Activated CD8-positive, alpha-beta memory T cell treated with anti-CD3 and anti-CD28 coated beads, Interleukin-2, amount 10 ng/mL, durations not matched to agents 7 days and 5 days (primary cell): ENCODE measurements around the gene MAP2K5. TPM values are rescaled to one million over a fixed set of nuclear protein-coding genes. Genes with fewer than 3 reads are reported as not detected.

Source experiments
- ATAC-seq: fragments of 150-1000 bp; cut with Tn5 transposase; one replicate; pipeline ENCODE4 v1.10.0; 2021; ENCODE audit warnings: moderate library complexity
- CTCF ChIA-PET: fragments of 350-600 bp; sonication (Branson Sonifier 250); formaldehyde crosslinking; loops from one replicate; lab custom pipeline; 2021; ENCODE audit warnings: antibody characterized with exemption; lab: Charles Lee
- DNase-seq: peaks from one replicate; pipeline ENCODE4 v3.0.0-alpha.2; 2020
- H3K27ac Mint-ChIP-seq: one replicate; pipeline ENCODE4 v1.8.0; 2021; ENCODE audit warnings: mild to moderate bottlenecking, mixed read lengths
- H3K27me3 Mint-ChIP-seq: one replicate; pipeline ENCODE4 v1.8.0; 2021; ENCODE audit warnings: mixed read lengths
- H3K36me3 Mint-ChIP-seq: one replicate; pipeline ENCODE4 v1.8.0; 2021; ENCODE audit warnings: mild to moderate bottlenecking, mixed read lengths
- H3K4me1 Mint-ChIP-seq: one replicate; pipeline ENCODE4 v1.8.0; 2021; ENCODE audit warnings: mixed read lengths
- H3K4me3 Mint-ChIP-seq: one replicate; pipeline ENCODE4 v1.8.0; 2021; ENCODE audit warnings: mild to moderate bottlenecking, moderate library complexity, mixed read lengths
- H3K9me3 Mint-ChIP-seq: one replicate; pipeline ENCODE4 v1.8.0; 2022; ENCODE audit warnings: low read depth, mixed read lengths
- total RNA-seq, 2 experiments: library from RNA; stranded (reverse); gene quantifications; one replicate each; pipeline ENCODE4 v1.2.3, GENCODE V29; 2021

Gene MAP2K5
- total RNA-seq, 2 experiments from 2014 or later, result 15.7 to 23.5 TPM

DNA sequence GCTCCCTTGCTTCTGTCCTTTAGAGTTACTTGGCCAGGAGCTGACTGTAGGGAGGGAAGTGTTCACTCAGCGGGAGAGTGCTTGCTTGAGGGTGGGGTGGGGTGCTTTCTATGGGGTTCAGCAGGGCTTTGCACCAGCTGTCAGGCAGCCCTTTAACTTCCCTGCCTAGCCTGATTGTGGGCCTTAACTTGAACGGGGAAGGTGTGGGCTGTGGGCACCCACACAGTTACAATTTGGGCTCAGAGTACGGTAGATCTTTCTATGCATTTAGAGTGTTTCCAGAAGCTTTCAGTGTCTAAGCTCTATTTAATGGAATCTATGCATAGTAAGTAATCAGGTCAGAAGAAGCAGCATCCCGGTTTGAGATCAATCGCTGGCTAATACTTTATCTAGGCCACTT, 234.6 kb downstream of the MAP2K5 start:
- Mint-ChIP-seq H3K27me3 (no peaks in the 10 kb centered on the region), H3K36me3 (no peaks in the 10 kb centered on the region), H3K9me3 (no peaks in the 10 kb centered on the region), H3K4me3 (no peak overlapping the region), H3K4me1 (no peaks in the 10 kb centered on the region), H3K27ac (no peak overlapping the region)
- CTCF ChIA-PET, result no interaction called here
- DNase-seq (no peak), ATAC-seq (no peak)

DNA sequence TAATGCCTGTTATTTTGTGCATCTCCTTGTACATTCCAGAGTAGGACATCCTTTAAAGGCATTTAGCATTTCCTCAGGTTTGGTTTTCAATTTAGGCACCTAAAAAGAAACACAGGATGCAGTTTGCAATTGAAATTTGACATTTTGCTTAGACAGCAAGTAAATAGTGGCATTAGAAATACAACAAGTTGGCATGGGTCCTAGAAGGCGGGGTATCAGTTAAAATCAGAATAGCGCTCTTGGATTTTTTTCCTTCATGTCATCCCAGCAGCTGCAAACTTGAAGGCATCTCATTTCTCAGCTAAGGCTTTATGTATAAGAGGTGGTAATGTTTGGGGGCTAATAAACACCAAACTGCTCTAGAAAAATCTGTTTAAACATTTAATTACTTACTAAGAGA, 235.3 kb downstream of the MAP2K5 start:
- no peaks in the 10 kb centered on the region for H3K36me3 Mint-ChIP-seq
- H3K27ac Mint-ChIP-seq, result no peak overlapping the region
- CTCF ChIA-PET, result no interaction called here
- peaks cover 2% of the 10 kb centered on the region for H3K4me1 Mint-ChIP-seq
- no peak overlapping the region for H3K4me3 Mint-ChIP-seq
- ATAC-seq (no peak), DNase-seq (no peak)
- no peaks in the 10 kb centered on the region for H3K27me3 Mint-ChIP-seq
- H3K9me3 Mint-ChIP-seq, result no peaks in the 10 kb centered on the region

DNA sequence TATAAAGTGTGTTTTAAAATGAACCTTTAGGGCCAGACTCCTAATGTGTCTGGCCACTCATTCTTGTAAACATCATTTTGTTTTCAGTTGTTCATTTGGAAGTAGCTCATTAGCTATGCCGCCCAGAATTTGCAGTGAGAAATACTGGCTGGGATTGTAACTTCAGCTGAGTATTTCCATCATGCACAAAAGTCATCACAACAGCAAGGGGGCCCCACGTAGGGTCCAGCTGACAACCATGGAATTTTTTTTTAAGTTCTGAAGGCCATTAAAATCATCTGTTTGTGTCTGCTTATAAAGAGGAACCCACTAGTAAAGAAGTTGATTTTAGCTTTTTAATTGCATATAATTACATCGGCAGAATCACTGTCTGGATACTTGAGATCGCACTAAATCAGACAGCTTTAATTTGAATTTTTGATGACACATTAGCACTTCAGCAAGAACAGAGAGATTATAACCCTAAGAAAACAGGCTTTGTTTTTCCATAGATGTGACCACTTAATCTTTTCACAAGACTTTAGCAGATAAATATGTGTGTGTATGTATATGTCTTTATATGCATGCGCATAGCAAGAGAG, 236.6 kb downstream of the MAP2K5 start:
- Mint-ChIP-seq H3K27me3 (no peaks in the 10 kb centered on the region), H3K4me1 (peaks cover 14% of the 10 kb centered on the region), H3K4me3 (no peak overlapping the region), H3K27ac (no peak overlapping the region), H3K36me3 (peaks cover 3% of the 10 kb centered on the region), H3K9me3 (no peaks in the 10 kb centered on the region)
- no peak for ATAC-seq
- CTCF ChIA-PET, result no interaction called here
- DNase-seq, result no peak

DNA sequence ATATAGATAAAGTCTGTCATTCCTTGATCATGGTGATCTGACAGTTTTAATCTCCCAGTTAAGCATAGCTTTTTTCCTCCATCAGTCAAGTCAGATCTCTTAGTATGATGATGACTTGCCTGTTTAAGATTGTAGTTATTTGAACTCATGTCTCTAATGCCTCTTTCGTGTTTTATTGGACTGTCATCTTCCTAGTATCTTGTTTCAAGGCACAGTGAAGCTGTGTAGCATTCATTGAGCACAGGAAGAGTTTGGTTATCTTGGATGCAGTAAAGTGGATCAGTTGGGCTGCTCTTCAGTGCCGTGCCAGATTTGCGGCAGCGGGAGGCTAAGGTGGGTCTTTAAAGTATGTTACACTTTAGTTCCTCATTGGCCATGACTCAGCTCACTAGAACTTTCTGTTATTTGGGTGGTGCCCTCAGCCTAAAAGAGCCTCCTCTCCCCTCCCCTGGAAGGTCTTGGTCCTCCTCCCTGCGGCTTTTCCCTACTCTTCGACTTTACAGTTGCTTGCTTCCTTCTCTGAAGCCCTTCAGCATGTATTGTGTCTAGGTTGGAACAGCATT, 237.1 kb downstream of the MAP2K5 start:
- H3K27me3 Mint-ChIP-seq, result no peaks in the 10 kb centered on the region
- H3K9me3 Mint-ChIP-seq, result no peaks in the 10 kb centered on the region
- peaks cover 20% of the 10 kb centered on the region for H3K4me1 Mint-ChIP-seq
- H3K36me3 Mint-ChIP-seq, result peaks cover 3% of the 10 kb centered on the region
- DNase-seq (no peak), ATAC-seq (no peak)
- no peak overlapping the region for H3K27ac Mint-ChIP-seq
- H3K4me3 Mint-ChIP-seq, result no peak overlapping the region
- CTCF ChIA-PET, result no interaction called here

DNA sequence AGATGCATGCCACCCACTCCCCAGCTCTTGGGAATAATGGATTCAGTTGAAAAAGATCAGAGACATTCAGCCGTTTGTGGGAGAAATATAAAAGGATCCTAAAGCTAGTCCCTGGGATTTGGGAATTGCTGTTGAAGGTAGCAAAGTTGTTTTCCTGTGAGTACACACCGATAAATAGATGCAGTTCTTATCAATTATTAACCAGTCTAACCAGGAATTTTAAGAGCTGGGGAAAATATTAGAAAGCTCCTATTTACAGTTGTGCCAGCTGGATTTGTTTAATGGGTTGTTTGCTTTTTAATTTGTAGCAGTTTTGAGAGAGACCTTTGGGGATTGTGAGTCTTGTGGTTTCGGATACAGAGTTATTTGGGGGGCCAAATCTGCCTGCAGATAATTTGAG, 238.6 kb downstream of the MAP2K5 start:
- H3K27ac Mint-ChIP-seq, result no peak overlapping the region
- no peak for ATAC-seq
- no peak overlapping the region for H3K4me3 Mint-ChIP-seq
- no peaks in the 10 kb centered on the region for H3K9me3 Mint-ChIP-seq
- no peaks in the 10 kb centered on the region for H3K27me3 Mint-ChIP-seq
- H3K36me3 Mint-ChIP-seq, result peaks cover 3% of the 10 kb centered on the region
- H3K4me1 Mint-ChIP-seq, result peaks cover 22% of the 10 kb centered on the region
- CTCF ChIA-PET, result interaction anchor here (1.2 kb wide), 1 partner anchor 10 kb away, joined by 4 read pairs; no protein-coding TSS in a partner anchor
- no peak for DNase-seq

DNA sequence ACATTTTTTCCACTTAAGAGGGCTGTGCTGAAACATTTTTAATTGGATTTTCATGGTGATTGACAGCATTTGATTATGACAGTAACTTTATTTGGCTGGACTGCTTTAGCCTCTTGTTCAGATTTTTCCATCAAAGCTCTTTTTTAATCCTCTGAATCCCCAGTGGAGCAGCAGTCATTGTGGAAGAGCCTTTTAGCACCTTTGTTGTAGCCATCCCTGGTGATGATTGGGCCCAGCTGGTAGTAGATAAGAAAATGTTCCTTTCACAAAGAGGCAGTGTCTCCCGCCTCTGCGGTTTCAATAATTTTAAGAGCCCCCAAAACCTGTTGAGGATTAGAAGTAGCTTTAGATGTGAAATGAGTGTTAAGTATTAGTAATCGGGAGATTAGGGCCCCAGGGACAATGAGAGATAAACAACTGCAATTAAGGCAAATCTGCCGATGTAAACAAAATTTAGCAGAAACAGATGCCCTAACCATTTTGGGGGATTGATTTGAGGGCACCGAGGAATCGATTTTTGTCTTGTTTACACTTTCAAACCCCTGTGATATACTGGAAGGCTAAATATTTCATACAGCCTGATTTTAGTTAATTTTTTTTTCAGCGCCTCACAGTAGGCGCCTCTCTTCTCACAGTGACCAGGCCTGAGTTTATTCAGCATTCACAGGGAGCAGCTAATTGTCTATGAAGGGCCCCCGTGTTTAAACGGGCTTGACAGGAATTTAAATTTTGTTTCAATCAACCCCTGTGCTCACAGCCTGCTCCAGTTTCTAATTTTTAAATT, 239.6 kb downstream of the MAP2K5 start:
- no peak for ATAC-seq
- H3K4me1 Mint-ChIP-seq, result peaks cover 22% of the 10 kb centered on the region

DNA sequence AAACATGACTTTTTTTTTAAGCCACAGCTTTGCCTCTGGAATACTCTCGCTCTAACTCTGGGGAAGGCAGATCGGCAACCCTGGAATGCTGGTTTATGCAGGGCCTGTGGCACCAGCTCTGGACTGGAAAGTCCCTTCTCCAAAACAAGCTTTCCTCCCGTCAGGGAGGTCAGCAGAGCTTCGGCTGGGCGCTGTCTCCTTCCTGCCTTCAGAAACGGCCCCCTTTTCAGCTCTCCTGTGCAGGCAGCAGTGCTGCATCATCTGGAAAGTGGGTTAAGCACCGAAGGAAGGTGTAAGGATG, 240.1 kb downstream of the MAP2K5 start:
- H3K4me3 Mint-ChIP-seq, result no peak overlapping the region
- no peak overlapping the region for H3K27ac Mint-ChIP-seq
- H3K36me3 Mint-ChIP-seq, result peaks cover 3% of the 10 kb centered on the region
- no peaks in the 10 kb centered on the region for H3K27me3 Mint-ChIP-seq
- ATAC-seq (no peak), DNase-seq (no peak)
- H3K9me3 Mint-ChIP-seq, result no peaks in the 10 kb centered on the region
- CTCF ChIA-PET, result interaction anchor here (1.0 to 1.6 kb wide), 3 partner anchors 42 to 281 kb away, joined by 3 to 4 read pairs (median 4); partner anchors contain the start of gene SKOR1
- peaks cover 22% of the 10 kb centered on the region for H3K4me1 Mint-ChIP-seq

More for the DNA sequence above, 239.6 kb downstream of the MAP2K5 start:
- Mint-ChIP-seq H3K36me3 (peaks cover 3% of the 10 kb centered on the region), H3K9me3 (no peaks in the 10 kb centered on the region), H3K27ac (no peak overlapping the region), H3K4me3 (no peak overlapping the region), H3K27me3 (no peaks in the 10 kb centered on the region)
- CTCF ChIA-PET, result interaction anchor here (1.0 to 1.6 kb wide), 2 partner anchors 54 to 280 kb away, joined by 3 to 4 read pairs; no protein-coding TSS in a partner anchor
- no peak for DNase-seq

DNA sequence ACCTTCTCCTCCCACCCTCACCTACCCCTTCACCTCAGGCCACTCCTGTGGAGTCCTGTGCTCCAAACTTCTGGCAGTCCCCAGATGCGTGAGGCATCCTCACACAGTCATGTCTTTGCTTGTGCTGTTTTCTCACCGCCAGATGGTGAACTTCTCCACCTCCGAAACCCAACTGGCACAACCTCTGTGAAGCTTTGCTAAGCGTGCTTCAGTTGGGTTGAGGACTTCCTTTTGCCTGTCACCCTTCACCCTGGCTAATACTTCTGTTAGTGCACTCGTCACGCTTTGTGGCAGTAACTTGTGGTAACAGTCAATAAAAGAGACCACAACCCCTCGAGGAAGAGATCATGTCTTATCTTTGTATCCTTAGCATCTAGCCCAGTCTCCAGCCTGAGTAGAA, 240.8 kb downstream of the MAP2K5 start:
- peak; percentile 92 for ATAC-seq
- DNase-seq, result peak; percentile 79
- Mint-ChIP-seq H3K4me1 (peaks cover 22% of the 10 kb centered on the region), H3K9me3 (no peaks in the 10 kb centered on the region), H3K36me3 (peaks cover 3% of the 10 kb centered on the region), H3K27me3 (no peaks in the 10 kb centered on the region), H3K27ac (peak overlapping the region; percentile 57), H3K4me3 (no peak overlapping the region)
- CTCF ChIA-PET, result interaction anchor here (1.0 to 1.6 kb wide), 5 partner anchors 41 to 282 kb away, joined by 3 to 10 read pairs (median 4); partner anchors contain the start of gene SKOR1

- Mint-ChIP-seq H3K36me3 (peaks cover 3% of the 10 kb centered on the region), H3K27ac (peak overlapping the region; percentile 48), H3K9me3 (no peaks in the 10 kb centered on the region), H3K4me3 (no peak overlapping the region), H3K27me3 (no peaks in the 10 kb centered on the region), H3K4me1 (peaks cover 22% of the 10 kb centered on the region)
- ATAC-seq, result no peak
- DNase-seq, result no peak
- CTCF ChIA-PET, result interaction anchor here (0.9 to 1.6 kb wide), 4 partner anchors 9 to 53 kb away, joined by 3 to 10 read pairs (median 4); no protein-coding TSS in a partner anchor
Measured at GRCh38 chr15:67784090-67784781, 241.7 kb downstream of the MAP2K5 start.

DNA sequence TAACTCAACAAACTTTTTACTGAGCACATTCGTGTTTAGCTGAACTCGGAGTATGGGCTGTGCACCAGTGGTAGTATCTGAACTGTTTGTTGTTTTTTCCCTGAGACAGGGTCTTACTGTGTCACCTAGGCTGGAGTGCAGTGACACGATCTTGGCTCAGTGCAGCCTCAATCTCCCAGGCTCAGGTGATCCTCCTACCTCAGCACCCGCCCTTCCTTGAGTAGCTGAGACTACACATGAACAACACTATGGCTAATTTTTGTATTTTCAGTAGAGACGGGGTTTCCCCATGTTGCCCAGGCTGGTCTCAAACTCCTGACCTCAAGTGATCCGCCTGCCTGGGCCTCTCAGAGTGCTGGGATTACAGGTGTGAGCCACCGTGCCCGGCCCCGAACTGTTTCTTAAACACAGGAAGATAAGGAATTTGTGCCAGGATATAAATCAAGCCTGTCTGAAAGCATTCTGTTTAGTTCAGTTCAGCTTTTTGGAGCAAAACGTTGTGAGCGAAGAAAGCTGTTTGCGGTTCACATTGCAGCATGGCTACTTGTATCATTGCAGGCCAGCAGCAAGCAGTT, 242.4 kb downstream of the MAP2K5 start:
- Mint-ChIP-seq H3K9me3 (no peaks in the 10 kb centered on the region), H3K27me3 (no peaks in the 10 kb centered on the region), H3K27ac (peak overlapping the region; percentile 48), H3K4me1 (peaks cover 22% of the 10 kb centered on the region), H3K36me3 (peaks cover 3% of the 10 kb centered on the region), H3K4me3 (no peak overlapping the region)
- DNase-seq (no peak), ATAC-seq (no peak)
- CTCF ChIA-PET, result interaction anchor here (0.9 to 1.6 kb wide), 3 partner anchors 22 to 50 kb away, joined by 3 to 6 read pairs (median 3); no protein-coding TSS in a partner anchor

DNA sequence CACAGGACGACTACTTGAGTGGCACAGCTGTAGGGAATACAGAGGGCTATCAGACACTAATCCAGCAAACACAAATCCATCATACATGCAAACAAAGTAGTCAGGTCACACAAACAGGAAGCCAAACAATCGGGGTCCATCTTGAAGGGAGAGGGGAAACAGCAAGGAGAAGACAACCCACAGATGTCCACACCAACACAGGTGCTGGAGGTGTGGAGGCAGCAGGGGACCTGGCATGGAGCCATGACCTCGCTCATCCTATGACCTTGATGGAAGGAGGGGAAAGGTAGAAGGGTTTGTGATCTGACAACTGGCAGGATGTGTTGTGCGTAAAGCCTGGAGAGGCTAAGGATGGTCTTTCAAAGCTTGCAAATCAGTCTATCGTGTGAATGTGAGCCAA, 242.9 kb downstream of the MAP2K5 start:
- DNase-seq (no peak), ATAC-seq (no peak)
- H3K4me1 Mint-ChIP-seq, result peaks cover 22% of the 10 kb centered on the region
- H3K27me3 Mint-ChIP-seq, result no peaks in the 10 kb centered on the region
- no peak overlapping the region for H3K4me3 Mint-ChIP-seq
- CTCF ChIA-PET, result interaction anchor here (1.2 kb wide), 1 partner anchor 50 kb away, joined by 3 read pairs; no protein-coding TSS in a partner anchor
- peaks cover 3% of the 10 kb centered on the region for H3K36me3 Mint-ChIP-seq
- H3K27ac Mint-ChIP-seq, result no peak overlapping the region
- H3K9me3 Mint-ChIP-seq, result no peaks in the 10 kb centered on the region

GRCh38 chr15:67786646-67787045, 244.1 kb downstream of the MAP2K5 start:
- Mint-ChIP-seq H3K9me3 (no peaks in the 10 kb centered on the region), H3K27ac (no peak overlapping the region), H3K36me3 (peaks cover 3% of the 10 kb centered on the region), H3K27me3 (no peaks in the 10 kb centered on the region), H3K4me1 (peaks cover 22% of the 10 kb centered on the region), H3K4me3 (no peak overlapping the region)
- CTCF ChIA-PET, result no interaction called here
- ATAC-seq, result no peak
- no peak for DNase-seq

DNA sequence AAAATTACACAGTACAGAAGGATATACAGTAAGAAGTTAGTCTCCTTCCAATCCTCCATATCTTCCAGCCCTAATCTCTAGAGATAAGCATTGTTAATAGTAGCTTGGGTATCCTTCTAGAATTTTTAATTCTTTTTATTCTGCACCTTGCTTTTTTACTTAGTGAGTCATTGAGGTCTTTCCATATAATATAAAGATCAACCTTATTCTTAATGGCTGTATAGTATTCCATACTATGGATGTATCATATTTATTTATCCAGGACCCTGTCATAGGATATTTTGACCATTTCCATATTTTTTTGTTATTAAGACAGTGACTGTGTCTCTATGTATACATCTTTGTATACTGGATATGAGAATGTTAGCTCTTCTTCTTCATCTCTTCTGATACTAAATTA, 246.5 kb downstream of the MAP2K5 start:
- no peak overlapping the region for H3K4me3 Mint-ChIP-seq
- H3K36me3 Mint-ChIP-seq, result peaks cover 1% of the 10 kb centered on the region
- no peaks in the 10 kb centered on the region for H3K9me3 Mint-ChIP-seq
- H3K4me1 Mint-ChIP-seq, result peaks cover 9% of the 10 kb centered on the region
- CTCF ChIA-PET, result interaction anchor here (1.3 kb wide), 1 partner anchor 13 kb away, joined by 4 read pairs; no protein-coding TSS in a partner anchor
- H3K27ac Mint-ChIP-seq, result no peak overlapping the region
- H3K27me3 Mint-ChIP-seq, result no peaks in the 10 kb centered on the region
- ATAC-seq (no peak), DNase-seq (no peak)
